MG63 (cell line): Measurements from ENCODE around the gene CCDC28A. TPM values are rescaled to one million over a fixed set of nuclear protein-coding genes. Genes with fewer than 3 reads are reported as not detected.
A peak's percentile ranks its signal among the peaks of the same experiment; 100 is the strongest.
"Not testable (repeated sequence)": the region's sequence is repeated elsewhere in the genome, so short reads cannot be mapped to it uniquely, and the experiment has no call there.

ENCODE experiments used
- DNase-seq: peaks from one replicate; pipeline ENCODE4 v3.0.0-alpha.2; 2020
- H3K27me3 ChIP-seq: fragments of 250-450 bp; sonication (Bioruptor Pico); 2 replicates; pipeline ENCODE4 v1.5.1; 2020; ENCODE audit warnings: mild to moderate bottlenecking, moderate library complexity
- H3K36me3 ChIP-seq: fragments of 250-450 bp; sonication (Bioruptor Pico); 2 replicates; pipeline ENCODE4 v1.5.1; 2020; ENCODE audit warnings: mild to moderate bottlenecking, moderate library complexity
- H3K4me3 ChIP-seq: fragments of 250-450 bp; sonication (Bioruptor Pico); 2 replicates; pipeline ENCODE4 v1.5.1; 2020; ENCODE audit warnings: mild to moderate bottlenecking, moderate library complexity
- H3K9me3 ChIP-seq: fragments of 250-450 bp; sonication (Bioruptor Pico); 2 replicates; pipeline ENCODE4 v1.5.1; 2020; ENCODE audit warnings: mild to moderate bottlenecking, moderate library complexity
- total RNA-seq: library from RNA; depleted of rRNA; stranded (reverse); fragments of >200 nt; shearing (Covaris generic); gene quantifications from 2 replicates; pipeline ENCODE4 v1.2.3, GENCODE V29; 2014; ENCODE audit warnings: low replicate concordance; rRNA removed

Gene CCDC28A
- total RNA-seq = 15.3 and 30.8 TPM in 2 replicates

DNA sequence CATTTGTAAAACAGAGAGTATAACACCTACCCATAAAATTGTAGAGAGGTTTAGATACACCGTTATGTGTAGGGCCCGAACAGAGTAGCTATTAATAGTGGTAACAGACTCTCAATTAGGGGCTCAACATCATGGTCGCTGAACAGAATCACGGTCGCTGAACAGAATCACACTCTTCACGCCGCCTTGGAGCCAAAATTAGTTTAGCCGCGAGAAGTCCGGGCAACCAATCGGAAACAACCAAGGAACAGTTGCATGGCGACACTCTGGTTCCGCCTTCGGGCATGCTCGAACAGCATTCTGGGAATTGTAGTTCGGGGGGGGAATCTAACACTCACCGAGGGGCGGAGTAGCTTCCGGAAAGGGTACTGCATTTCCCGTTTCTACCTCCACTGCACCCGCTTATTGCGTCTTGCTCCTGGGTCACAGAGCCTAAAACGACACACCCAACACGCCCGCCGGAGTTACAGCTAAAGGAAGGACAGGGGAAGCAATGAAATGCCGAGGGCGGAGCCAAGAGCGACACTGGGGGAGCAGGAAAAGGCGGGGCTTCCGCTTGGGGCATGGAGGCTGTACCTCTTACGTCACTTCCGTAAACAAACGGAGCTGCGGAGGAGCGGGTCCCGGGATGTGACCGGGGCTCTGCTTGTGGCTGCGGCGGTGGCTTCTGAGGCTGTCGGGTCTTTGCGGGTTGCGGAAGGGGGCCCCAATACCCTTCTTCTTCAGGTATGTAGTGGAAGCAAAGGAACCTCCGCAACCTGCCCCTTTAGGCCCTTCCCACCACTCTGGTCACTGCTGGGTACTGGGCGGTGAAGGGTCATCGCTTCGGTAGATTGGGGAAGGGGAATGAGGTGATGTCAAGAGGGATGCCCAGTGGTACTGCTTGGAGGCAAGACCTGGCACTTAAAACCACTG is at the start of gene CCDC28A:
CCDC28A (plus strand) TSS at position 593 of the 915 bp plus-strand sequence. CDS start 2,352 bp downstream, outside the sequence.
- Histone ChIP-seq H3K4me3 (peak within 1 kb of the TSS; percentile 84), H3K27me3 (no peaks in the 10 kb centered on the region), H3K36me3 (peaks cover 3% of the 10 kb centered on the region; the same call in 1 of the 2 replicates), H3K9me3 (no peaks in the 10 kb centered on the region)
- DNase-seq = peak; percentile 92

DNA sequence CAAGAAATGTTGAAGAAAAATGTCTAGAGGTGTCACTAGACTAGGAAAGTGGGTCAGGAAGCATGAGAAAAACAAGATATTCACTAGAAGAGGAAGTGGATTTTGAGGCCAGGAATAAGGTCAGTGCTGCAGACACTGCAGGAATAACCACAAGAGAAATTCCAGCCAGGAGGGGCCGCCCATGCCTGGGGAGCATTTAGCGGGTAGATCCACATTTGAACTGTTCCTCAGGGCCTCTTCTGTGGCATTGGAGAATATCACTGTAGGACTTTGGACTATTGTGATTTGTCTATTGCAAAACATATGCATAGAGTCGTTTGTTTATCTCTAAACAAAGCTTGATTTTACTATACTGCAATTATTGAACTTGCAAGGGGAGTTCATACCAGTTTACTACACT is 49.6 kb upstream of the CCDC28A start:
- no peaks in the 10 kb centered on the region for H3K27me3 ChIP-seq
- H3K36me3 ChIP-seq = no peaks in the 10 kb centered on the region
- H3K4me3 ChIP-seq = no peak overlapping the region
- no peaks in the 10 kb centered on the region for H3K9me3 ChIP-seq
- DNase-seq = peak; percentile 8

DNA sequence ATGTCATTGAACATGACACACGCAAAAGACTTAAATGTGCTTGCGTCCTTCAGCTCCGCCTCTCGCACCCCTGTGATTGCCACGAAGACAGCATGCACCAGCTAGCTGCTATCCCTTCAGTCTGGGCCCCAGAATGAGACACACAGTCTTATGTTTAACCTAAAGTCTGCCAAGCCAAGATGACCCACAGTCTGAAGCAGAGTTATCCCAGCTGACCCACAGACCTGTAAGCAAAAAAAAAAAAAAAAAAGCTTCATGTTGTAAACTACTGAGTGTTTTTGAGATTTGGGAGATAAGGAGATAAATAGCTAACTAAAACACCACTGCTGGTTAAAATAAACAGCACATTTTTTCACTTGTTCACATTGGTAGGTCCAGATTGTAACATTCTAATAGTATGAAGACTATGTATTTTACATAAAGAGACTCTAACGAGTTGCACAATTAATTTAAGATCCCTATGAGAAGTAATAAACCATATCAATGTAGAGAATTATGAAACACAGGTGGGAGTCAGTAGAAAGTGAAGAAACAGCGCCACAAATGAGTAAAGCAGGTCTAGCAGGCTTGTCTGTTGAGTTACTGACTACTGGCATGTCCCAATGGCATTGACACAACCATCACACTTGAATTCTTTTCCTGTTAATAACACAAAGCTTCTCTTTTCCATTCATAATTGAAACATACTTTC is 47.4 kb upstream of the CCDC28A start:
- Histone ChIP-seq H3K36me3 (no peaks in the 10 kb centered on the region), H3K27me3 (no peaks in the 10 kb centered on the region), H3K4me3 (no peak overlapping the region), H3K9me3 (no peaks in the 10 kb centered on the region)
- no peak for DNase-seq

DNA sequence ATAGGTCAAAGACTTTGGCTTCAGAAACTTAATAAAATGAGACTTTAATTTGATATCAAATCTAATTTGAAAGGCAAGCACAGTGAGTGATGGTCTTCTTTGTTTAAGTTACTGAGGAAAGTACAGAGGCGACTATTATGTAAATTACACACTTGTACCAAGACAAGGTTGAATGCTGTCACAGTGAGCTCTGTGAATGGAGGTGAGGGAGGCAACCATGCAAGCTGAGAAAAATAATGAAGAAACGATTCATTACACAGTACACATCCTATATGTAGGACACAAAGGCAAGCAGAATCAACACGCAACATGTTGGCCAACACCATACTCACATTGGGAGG is 46.8 kb upstream of the CCDC28A start:
- no peak overlapping the region for H3K4me3 ChIP-seq
- H3K36me3 ChIP-seq = no peaks in the 10 kb centered on the region
- no peak for DNase-seq
- H3K27me3 ChIP-seq = no peaks in the 10 kb centered on the region
- no peaks in the 10 kb centered on the region for H3K9me3 ChIP-seq

DNA sequence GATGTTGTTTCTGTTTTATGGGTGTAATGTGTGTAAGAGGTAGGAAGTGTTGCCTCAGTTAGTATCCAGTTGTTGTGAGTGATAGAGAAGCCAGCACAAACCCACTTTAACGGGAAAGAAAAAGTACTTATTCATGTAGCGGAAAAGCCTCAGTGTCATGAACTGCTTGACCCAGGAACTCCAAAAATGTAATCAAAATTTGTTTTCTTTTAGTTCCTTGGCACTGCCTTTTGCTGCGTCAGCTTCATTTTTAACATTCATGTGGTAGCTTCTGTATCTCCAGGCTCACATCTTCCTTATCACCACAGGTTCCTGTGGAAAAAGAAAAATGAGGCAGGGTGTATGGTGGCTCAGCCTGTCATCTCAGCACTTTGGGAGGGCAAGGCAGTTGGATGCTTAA is 46.4 kb upstream of the CCDC28A start:
- no peaks in the 10 kb centered on the region for H3K27me3 ChIP-seq
- DNase-seq = no peak
- H3K4me3 ChIP-seq = no peak overlapping the region
- H3K36me3 ChIP-seq = no peaks in the 10 kb centered on the region
- no peaks in the 10 kb centered on the region for H3K9me3 ChIP-seq

DNA sequence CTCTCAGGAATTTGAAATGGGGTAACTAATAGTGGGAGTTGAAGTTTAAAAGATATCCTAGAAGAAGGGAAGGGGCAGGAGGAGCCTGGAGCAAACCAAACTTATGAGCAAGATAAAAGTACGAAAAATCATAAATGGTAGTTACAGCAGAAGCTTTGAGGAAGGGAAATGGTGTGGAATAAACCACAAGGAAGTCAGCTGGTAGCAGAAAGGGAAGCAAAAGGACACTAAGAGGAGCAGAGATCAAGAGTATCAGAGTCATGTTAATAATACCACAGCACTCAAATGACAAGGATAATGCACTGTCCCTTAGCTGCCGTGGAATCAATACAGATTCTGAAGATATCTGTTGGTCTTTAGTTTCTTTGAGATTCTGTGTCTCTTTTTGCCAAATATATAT is 44.9 kb upstream of the CCDC28A start:
- no peaks in the 10 kb centered on the region for H3K27me3 ChIP-seq
- no peaks in the 10 kb centered on the region for H3K9me3 ChIP-seq
- no peak overlapping the region for H3K4me3 ChIP-seq
- H3K36me3 ChIP-seq = no peaks in the 10 kb centered on the region
- no peak for DNase-seq

DNA sequence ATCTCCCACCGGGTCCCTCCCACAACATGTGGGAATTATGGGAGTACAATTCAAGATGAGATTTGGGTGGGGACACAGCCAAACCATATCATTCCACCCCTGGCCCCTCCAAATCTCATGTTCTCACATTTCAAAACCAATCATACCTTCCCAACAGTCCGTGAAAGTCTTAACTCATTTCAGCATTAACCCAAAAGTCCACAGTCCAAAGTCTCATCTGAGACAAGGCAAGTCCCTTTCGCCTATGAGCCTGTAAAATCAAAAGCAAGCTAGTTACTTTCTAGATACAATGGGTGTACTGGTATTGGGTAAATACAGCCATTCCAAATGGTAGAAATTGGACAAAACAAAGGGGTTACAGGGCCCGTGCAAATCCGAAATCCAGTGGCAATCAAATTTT is 43.5 kb upstream of the CCDC28A start:
- not testable (repeated sequence) for H3K9me3 ChIP-seq, DNase-seq, H3K36me3 ChIP-seq, H3K27me3 ChIP-seq, H3K4me3 ChIP-seq

DNA sequence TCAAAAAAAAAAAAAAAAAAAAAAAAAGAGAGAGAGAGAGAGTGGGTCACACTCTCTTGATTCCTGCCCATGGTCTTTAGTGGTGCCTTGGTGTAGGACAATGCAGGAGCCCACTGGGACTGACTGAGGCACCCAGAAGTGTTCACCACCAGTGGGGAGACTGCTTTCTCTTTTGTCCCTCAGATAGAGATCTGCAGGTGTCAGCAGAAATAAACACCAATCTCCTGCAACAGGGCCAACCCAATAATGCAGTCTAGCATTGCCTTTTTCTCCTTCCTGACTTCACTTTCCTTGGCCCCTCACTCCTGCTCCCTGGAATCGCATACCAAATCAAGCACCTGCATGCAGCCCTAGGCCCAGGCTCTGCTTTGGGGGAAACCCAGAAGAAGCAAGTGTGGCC is 39.0 kb upstream of the CCDC28A start:
- no peak for DNase-seq
- no peaks in the 10 kb centered on the region for H3K27me3 ChIP-seq
- H3K4me3 ChIP-seq = no peak overlapping the region
- no peaks in the 10 kb centered on the region for H3K9me3 ChIP-seq
- H3K36me3 ChIP-seq = no peaks in the 10 kb centered on the region

DNA sequence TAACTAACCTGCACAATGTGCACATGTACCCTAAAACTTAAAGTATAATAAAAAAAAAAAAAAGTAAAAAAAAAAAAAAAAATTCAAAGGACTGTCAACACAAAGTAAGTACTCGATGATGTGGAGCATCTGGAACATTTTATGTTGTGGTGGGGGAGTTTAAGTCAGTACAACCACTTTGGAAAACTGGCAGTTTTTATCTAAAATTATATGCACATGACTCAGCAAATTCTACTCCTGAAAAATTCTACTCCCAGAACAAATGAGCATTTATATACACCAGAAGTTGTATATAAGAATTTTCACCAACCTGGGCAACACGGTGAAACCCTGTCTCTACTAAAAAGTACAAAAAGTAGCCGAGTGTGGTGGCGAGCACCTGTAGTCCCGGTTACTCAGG is 36.9 kb upstream of the CCDC28A start:
- H3K4me3 ChIP-seq = no peak overlapping the region
- H3K27me3 ChIP-seq = no peaks in the 10 kb centered on the region
- no peak for DNase-seq
- no peaks in the 10 kb centered on the region for H3K36me3 ChIP-seq
- H3K9me3 ChIP-seq = no peaks in the 10 kb centered on the region

DNA sequence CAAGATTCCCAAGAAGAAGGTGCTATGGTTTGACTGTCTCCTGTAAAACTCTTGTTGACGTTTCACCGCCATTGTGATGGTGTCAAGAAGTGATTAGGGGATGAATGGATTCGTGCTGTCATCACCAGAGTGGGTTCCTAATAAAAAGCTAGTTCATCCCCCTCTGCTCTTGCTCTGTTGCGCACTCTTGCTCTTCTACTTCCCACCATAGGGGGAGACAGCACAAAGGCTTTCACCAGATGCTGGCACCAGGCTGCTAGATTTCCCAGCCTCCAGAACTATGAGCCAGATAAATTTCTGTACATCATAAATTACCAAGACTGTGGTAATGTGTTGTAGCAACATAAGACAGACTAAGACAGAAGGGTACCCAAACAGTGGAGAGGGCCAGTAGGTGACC is 21.6 kb upstream of the CCDC28A start:
- H3K4me3 ChIP-seq = no peak overlapping the region
- H3K27me3 ChIP-seq = no peaks in the 10 kb centered on the region
- DNase-seq = no peak
- no peaks in the 10 kb centered on the region for H3K36me3 ChIP-seq
- H3K9me3 ChIP-seq = no peaks in the 10 kb centered on the region

DNA sequence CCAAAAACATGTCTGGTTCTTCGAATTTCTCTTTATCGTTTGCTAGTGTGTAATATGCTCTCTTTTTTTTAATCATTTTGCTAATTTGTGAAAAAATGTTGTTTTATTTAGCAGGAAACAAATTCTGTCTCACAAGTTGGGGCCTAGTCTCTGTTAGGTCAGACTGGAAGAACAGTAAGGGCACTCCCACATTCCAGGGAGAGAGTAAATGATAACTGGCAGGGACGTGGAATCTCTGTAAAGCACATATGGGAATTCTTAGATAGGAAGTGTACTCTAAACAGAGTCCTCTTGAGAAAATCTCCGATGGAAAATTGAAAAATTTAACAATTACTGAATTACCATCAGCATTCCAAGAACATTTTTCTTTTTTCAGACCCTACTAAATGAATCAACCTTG is 16.4 kb upstream of the CCDC28A start:
- Histone ChIP-seq H3K27me3 (no peaks in the 10 kb centered on the region), H3K36me3 (no peaks in the 10 kb centered on the region), H3K4me3 (no peak overlapping the region), H3K9me3 (no peaks in the 10 kb centered on the region)
- no peak for DNase-seq

DNA sequence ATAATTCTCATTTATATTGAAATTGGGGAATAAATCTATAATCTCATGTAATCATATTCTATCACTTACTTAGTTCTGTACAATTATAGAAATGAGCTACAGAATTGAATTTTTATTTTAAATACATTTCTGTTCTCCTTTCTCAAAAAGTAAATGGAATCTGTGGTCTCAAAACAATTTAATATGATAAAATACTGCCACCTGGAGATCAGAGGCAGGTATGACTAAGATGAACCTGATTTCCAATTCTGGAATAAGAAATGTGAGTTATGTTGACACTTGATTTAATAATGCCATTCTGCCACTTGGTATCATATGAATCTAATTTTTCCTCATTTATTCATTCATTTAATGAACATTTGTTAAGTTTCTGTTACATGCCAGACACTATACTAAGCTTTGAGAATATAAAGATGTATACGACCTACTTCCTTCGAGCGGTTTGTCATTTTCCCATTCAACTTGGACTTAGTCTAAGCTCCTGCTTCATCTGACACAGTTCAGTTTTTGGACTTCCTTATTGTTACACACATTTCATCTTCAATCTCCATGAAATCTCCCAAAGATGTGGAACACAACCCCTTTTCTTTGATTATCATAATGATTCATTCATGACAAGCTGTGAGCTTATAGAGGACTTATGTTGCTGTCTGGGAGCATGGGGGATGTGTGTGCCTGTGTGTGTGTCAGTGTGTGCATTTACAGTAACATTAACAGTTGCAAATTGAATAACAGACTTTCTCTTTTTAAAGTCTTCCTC is 7.5 kb upstream of the CCDC28A start:
- H3K36me3 ChIP-seq = no peaks in the 10 kb centered on the region
- no peak overlapping the region for H3K4me3 ChIP-seq
- H3K27me3 ChIP-seq = no peaks in the 10 kb centered on the region
- no peaks in the 10 kb centered on the region for H3K9me3 ChIP-seq
- no peak for DNase-seq

DNA sequence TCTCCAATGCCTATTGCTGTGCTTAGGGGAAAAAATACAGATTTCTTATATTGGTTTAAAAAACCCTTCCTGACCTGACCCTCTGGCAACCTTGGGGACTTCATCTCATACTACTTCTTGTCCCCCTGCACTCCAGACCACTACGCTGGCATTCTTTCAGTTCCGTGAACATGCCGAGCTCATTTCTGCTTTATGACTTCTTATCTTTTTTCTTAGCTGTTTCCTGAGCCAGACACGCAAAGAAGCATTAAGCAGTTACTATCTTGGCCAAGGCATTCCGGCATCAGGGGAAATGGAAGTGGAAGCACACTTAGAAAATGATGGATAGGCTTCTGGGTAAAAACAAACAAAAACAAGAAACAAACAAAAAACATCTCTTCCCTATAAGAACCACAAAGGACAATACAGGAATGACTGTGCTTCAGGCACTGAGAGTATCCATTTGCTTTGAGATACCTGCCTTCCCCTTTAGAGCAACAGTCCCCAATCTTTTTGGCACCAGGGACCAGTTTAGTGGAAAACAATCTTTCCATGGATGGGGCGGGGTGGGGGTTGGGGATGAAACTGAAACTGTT is 4.4 kb upstream of the CCDC28A start:
- Histone ChIP-seq H3K27me3 (no peaks in the 10 kb centered on the region), H3K36me3 (no peaks in the 10 kb centered on the region), H3K4me3 (no peak overlapping the region), H3K9me3 (no peaks in the 10 kb centered on the region)
- DNase-seq = no peak

DNA sequence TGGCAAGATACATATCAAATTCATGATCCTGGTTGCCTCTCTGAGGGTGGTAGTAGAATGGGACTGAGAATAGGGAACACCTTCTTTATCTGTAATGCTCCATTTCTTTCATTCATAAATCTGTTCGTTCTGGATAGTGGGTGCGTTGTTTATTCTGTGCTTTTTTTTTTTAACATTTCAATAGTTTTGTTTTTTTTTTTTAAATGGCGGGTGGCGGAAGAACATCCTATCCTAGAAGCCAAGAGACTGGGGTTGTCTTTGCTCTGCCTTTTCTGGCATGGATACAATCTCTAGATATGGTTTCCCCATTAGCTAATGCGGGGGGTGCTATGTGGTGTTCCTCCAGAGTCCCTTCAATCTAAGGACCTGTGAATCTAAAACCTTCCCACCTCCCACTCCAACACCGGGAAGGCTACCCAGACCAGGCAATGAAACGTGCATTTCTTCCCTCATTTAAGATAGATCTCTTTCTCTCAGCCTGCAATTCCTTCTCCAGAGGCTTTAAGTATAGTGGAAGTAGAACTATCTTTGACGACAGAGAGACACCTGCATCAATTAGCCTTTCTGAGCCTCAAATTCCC is 883 bp upstream of the CCDC28A start:
- Histone ChIP-seq H3K27me3 (no peaks in the 10 kb centered on the region), H3K36me3 (peaks cover 3% of the 10 kb centered on the region; the same call in 1 of the 2 replicates), H3K4me3 (peak overlapping the region; percentile 84), H3K9me3 (no peaks in the 10 kb centered on the region)
- DNase-seq = no peak

DNA sequence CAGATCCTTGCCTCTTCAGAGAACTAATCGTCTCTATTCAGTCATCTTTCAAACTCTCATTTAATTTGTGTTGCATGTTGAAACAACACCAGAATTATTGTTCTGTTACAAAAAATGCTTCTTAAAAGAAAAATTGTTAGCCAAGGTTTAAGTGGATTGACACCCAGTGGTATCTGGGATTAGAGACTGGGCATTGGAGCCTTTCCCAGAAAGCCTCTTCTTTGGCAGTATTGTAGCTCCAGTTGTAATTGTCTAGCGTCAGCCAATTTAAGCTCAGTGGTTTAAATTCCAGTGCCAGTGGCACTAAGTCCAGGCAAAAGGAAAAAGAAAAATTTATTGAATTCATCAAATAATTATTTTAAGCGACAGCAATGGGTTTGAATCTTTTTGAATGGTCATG is 801 bp downstream of the CCDC28A start:
- DNase-seq = peak; percentile 17

DNA sequence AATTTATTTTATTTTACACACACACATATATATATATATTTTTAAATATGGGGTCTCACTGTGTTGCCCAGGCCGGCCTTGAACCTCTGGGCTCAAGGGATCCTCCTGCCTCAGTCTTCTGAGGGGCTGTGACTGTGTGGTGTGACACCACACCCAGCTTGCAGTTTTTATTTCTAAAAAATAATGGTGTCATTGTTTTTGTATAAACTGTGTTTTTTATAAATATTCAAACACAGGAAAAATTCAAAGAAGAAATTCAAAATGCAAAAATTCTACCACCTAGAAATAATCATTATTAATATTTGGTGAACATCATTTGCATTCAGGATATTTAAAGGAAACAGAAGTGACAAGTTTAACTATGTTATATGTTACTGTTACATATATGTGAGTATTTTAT is 3.1 kb downstream of the CCDC28A start:
- H3K27me3 ChIP-seq = no peaks in the 10 kb centered on the region
- no peak overlapping the region for H3K4me3 ChIP-seq
- H3K36me3 ChIP-seq = peaks cover 3% of the 10 kb centered on the region; the same call in 1 of the 2 replicates
- H3K9me3 ChIP-seq = no peaks in the 10 kb centered on the region
- no peak for DNase-seq

More for the DNA sequence above, 801 bp downstream of the CCDC28A start:
- Histone ChIP-seq H3K36me3 (peaks cover 3% of the 10 kb centered on the region; the same call in 1 of the 2 replicates), H3K9me3 (no peaks in the 10 kb centered on the region), H3K4me3 (peak overlapping the region; percentile 84), H3K27me3 (no peaks in the 10 kb centered on the region)
